ENCODE measurements around the gene CENPE. TPM values are rescaled to one million over a fixed set of nuclear protein-coding genes. Genes with fewer than 3 reads are reported as not detected.

CENPE gene
- total and polyA plus RNA-seq, 4 donors: 0.25 to 20.9 (median 0.72) TPM

- no peak overlapping the region for H3K4me3 ChIP-seq (ENCODE audit: low read depth in 1 of 3, low read length in 3 of 3)
- H3K27ac ChIP-seq (ENCODE audit: low read depth in 1 of 2, low read length in 2 of 2): no peak overlapping the region
- TF ChIP-seq HNF4G (IDR thresholded peaks at IDR 0.05): no peak
- no peak for TF ChIP-seq YY1 (IDR thresholded peaks at IDR 0.05)
- no peak for TF ChIP-seq SP1 (IDR thresholded peaks at IDR 0.05)
- TF ChIP-seq GABPA (IDR thresholded peaks at IDR 0.05 in 1 of 2, conservative IDR thresholded peaks at IDR 0.05 in 1 of 2): no peak
- no peak for TF ChIP-seq EGR1 (IDR thresholded peaks at IDR 0.05; ENCODE audit: low read depth in 2 of 2)
- no peak for TF ChIP-seq MAX (IDR thresholded peaks at IDR 0.05)
- TF ChIP-seq CTCF (IDR thresholded peaks at IDR 0.05; ENCODE audit: low read depth, low read length, missing input control): no peak
- TF ChIP-seq RXRA (IDR thresholded peaks at IDR 0.05): no peak
- no peak for TF ChIP-seq ZBTB33 (IDR thresholded peaks at IDR 0.05)
- TF ChIP-seq FOXA2 (IDR thresholded peaks at IDR 0.05): no peak
- no peak for TF ChIP-seq REST (IDR thresholded peaks at IDR 0.05)
- TF ChIP-seq, protein P1, sequence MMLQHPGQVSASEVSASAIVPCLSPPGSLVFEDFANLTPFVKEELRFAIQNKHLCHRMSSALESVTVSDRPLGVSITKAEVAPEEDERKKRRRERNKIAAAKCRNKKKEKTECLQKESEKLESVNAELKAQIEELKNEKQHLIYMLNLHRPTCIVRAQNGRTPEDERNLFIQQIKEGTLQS (IDR thresholded peaks at IDR 0.05): no peak
- TF ChIP-seq NR2F2 (IDR thresholded peaks at IDR 0.05): no peak
- TF ChIP-seq TAF1 (conservative IDR thresholded peaks at IDR 0.05): no peak
- TF ChIP-seq HNF4A (conservative IDR thresholded peaks at IDR 0.05): no peak
- TF ChIP-seq JUND (IDR thresholded peaks at IDR 0.05): no peak
- TF ChIP-seq RAD21 (IDR thresholded peaks at IDR 0.05): no peak
- TF ChIP-seq FOXA1 (IDR thresholded peaks at IDR 0.05): no peak
- 86% methylated on average over 2 of the region's 2 CpGs for WGBS
- no peak for DNase-seq (ENCODE audit: low spot score)
- no peak overlapping the region for H3K9ac ChIP-seq (ENCODE audit: low read depth in 1 of 2, low read length in 2 of 2)
- H3K36me3 ChIP-seq (ENCODE audit: control insufficient read depth in 4 of 4, insufficient read depth in 3 of 4, low read depth in 1 of 4, low read length in 3 of 4): peaks cover 2 to 50% (median 33%) of the 10 kb centered on the region in 4 donors
- peaks cover 2 to 19% (median 7%) of the 10 kb centered on the region in 4 donors for H3K4me1 ChIP-seq (ENCODE audit: control insufficient read depth in 4 of 4, insufficient read depth in 4 of 4, low read length in 3 of 4)
- H3K27me3 ChIP-seq (ENCODE audit: control insufficient read depth in 4 of 4, insufficient read depth in 4 of 4, low read length in 3 of 4): no peaks in the 10 kb centered on the region
- H3K9me3 ChIP-seq (ENCODE audit: control insufficient read depth in 4 of 4, low read length in 3 of 4): no peaks in the 10 kb centered on the region
Measured at GRCh38 chr4:103089481-103089880, 108.7 kb downstream of the CENPE start.

Measured in liver (tissue), 9 donors.